Measurements from ENCODE around the gene KITLG. TPM values are rescaled to one million over a fixed set of nuclear protein-coding genes. Genes with fewer than 3 reads are reported as not detected.

Gene KITLG
- total RNA-seq, 1 donor from 2014 or later, result 77.5 TPM

GRCh38 chr12:88571543-88571942, 8.7 kb downstream of the KITLG start:
- DNase-seq (no peak), ATAC-seq (no peak)
- Histone ChIP-seq H3K9me3 (no peaks in the 10 kb centered on the region), H3K27ac (no peak overlapping the region), H3K4me1 (peaks cover 45% of the 10 kb centered on the region), H3K27me3 (ENCODE audit: low read depth) (no peaks in the 10 kb centered on the region), H3K36me3 (no peaks in the 10 kb centered on the region), H3K4me3 (no peak overlapping the region)
- intact Hi-C loops (cut with DNase I), result no loop called here
- no peak for TF ChIP-seq CTCF (IDR thresholded peaks at IDR 0.05)

GRCh38 chr12:88570103-88570502, 10.2 kb downstream of the KITLG start:
- Histone ChIP-seq H3K27me3 (ENCODE audit: low read depth) (no peaks in the 10 kb centered on the region), H3K27ac (no peak overlapping the region), H3K36me3 (no peaks in the 10 kb centered on the region), H3K4me1 (peaks cover 48% of the 10 kb centered on the region), H3K9me3 (no peaks in the 10 kb centered on the region), H3K4me3 (no peak overlapping the region)
- DNase-seq (no peak), ATAC-seq (peak in 1 of 2 donors; percentile 35)
- intact Hi-C loops (cut with DNase I), result no loop called here
- TF ChIP-seq CTCF (IDR thresholded peaks at IDR 0.05), result no peak

- no peaks in the 10 kb centered on the region for H3K36me3 ChIP-seq
- DNase-seq (no peak), ATAC-seq (peak; percentile 92 to 93)
- intact Hi-C loops (cut with DNase I), result no loop called here
- H3K4me3 ChIP-seq, result no peak overlapping the region
- H3K27ac ChIP-seq, result peak overlapping the region; percentile 32
- peaks cover 39% of the 10 kb centered on the region for H3K4me1 ChIP-seq
- no peaks in the 10 kb centered on the region for H3K9me3 ChIP-seq
- no peak for TF ChIP-seq CTCF (IDR thresholded peaks at IDR 0.05)
- no peaks in the 10 kb centered on the region for H3K27me3 ChIP-seq (ENCODE audit: low read depth)
Observed at GRCh38 chr12:88566430-88566829, 13.8 kb downstream of the KITLG start.

- no peak for TF ChIP-seq CTCF (IDR thresholded peaks at IDR 0.05)
- Histone ChIP-seq H3K4me1 (peaks cover 54% of the 10 kb centered on the region), H3K27ac (no peak overlapping the region), H3K9me3 (no peaks in the 10 kb centered on the region), H3K27me3 (ENCODE audit: low read depth) (no peaks in the 10 kb centered on the region), H3K36me3 (no peaks in the 10 kb centered on the region), H3K4me3 (no peak overlapping the region)
- DNase-seq, result no peak
- intact Hi-C loops (cut with DNase I), result no loop called here
- ATAC-seq, result no peak
Observed at GRCh38 chr12:88562846-88563582, 17.3 kb downstream of the KITLG start.

GRCh38 chr12:88562151-88562550, 18.1 kb downstream of the KITLG start:
- intact Hi-C loops (cut with DNase I), result no loop called here
- Histone ChIP-seq H3K27me3 (ENCODE audit: low read depth) (no peaks in the 10 kb centered on the region), H3K4me1 (peaks cover 56% of the 10 kb centered on the region), H3K27ac (no peak overlapping the region), H3K36me3 (no peaks in the 10 kb centered on the region), H3K4me3 (no peak overlapping the region), H3K9me3 (no peaks in the 10 kb centered on the region)
- DNase-seq, result no peak
- ATAC-seq, result no peak
- TF ChIP-seq CTCF (IDR thresholded peaks at IDR 0.05), result no peak

All from lower lobe of right lung (tissue), 2 donors.